Measurements from ENCODE around the gene CCDC32.
"Not testable (repeated sequence)": the region's sequence is repeated elsewhere in the genome, so short reads cannot be mapped to it uniquely, and the experiment has no call there.

The CCDC32 gene, protein sequence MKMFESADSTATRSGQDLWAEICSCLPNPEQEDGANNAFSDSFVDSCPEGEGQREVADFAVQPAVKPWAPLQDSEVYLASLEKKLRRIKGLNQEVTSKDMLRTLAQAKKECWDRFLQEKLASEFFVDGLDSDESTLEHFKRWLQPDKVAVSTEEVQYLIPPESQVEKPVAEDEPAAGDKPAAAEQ

DNA sequence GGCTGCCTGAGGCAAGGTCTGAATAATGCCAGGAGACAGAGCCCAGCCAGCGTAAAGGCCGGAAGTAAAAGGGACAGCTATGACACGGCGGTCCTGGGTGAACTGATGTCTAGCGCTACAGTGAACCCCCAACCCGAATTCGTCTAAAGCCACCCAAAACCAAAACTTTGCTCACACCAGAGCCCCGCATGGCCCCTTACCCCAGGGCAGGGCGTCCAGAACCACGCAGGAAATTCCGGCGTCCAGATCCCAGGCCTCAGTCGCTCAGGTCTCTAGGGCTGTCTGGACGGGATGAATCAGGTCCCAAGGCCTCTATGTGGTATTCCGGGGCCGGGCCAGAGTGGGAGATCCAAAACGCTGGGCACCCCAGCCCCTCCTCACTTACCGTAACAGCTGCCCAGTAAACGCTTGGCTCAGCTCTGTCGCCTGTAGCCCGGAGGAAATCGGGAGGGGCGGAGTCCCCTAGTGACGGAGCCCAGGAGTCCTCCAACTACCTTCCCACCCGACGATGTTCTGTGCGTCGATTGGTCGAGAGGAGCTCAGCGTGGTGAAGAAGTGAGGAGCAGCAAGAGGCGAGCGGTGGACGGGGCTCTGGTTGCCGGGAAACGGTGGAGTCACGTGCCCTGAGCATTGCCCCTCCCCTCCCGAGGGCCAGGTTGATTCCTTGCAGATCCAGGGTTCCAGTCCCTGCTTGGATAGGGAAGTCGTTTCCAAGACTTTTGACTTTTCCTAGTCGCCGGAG lies at the start of gene CCDC32:
Gene CCDC32, minus strand, starts transcription at position 452 of the 742 bp plus-strand sequence. CDS start 2,027 bp downstream, outside the sequence.
- H3K4me3 ChIP-seq (ENCODE audit: low read depth, low read length) = peak within 1 kb of the TSS; percentile 79

DNA sequence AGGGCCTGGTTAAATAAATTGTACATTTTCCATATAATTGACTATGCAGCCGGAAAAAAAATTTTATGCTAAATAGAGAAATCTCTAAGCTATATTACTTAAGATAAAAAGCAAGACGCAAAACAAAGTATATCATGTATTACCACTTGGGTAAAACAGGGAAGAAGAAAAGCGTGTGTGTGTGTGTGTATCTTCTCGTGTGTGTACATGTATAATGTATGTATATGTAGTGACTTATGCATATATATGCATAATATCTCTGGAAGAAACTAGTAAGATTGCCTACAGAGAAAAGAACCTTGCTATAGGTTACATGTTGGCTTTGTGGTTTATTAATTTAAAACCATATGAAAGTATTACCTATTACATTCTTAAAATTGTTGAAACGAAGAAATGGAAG lies 48.2 kb upstream of the CCDC32 start:
- no peak overlapping the region for H3K4me3 ChIP-seq (ENCODE audit: low read depth, low read length)

DNA sequence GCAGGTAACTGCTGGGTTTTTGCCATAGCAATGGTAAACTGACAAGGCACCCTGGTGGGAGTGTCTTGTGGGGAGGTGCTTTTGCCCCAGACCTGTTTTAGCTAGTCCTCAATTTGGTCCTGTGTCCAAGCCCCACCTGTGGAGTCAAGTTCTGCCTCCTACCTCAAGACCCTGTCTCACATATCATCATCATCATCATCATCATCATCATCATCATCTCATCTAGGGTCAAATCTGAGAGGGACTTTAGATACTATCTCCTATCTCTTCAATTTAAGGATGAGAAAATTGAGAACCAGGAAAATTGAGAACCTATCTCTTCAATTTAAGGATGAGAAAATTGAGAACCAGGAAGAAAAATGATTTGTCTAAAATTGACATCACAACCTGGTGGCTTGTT lies 39.1 kb upstream of the CCDC32 start:
- no peak overlapping the region for H3K4me3 ChIP-seq (ENCODE audit: low read depth, low read length)

DNA sequence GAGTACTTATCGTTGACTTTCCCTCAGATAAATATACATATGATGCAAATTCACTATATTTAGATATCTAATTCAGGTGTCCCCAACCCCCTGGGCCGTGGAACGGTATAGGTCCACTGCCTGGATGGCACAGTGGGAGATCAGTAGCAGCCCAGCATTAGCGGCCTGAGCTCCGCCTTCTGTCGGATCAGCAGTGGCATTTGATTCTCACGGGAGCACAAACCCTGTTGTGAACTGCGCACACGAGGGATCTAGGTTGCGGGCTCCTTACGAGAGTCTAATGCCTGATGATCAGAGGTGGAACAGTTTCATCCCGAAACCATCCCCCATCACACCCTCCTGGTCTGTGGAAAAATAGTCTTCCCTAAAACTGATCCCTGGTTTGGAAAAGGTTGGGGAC lies 36.1 kb upstream of the CCDC32 start:
- no peak overlapping the region for H3K4me3 ChIP-seq (ENCODE audit: low read depth, low read length)

DNA sequence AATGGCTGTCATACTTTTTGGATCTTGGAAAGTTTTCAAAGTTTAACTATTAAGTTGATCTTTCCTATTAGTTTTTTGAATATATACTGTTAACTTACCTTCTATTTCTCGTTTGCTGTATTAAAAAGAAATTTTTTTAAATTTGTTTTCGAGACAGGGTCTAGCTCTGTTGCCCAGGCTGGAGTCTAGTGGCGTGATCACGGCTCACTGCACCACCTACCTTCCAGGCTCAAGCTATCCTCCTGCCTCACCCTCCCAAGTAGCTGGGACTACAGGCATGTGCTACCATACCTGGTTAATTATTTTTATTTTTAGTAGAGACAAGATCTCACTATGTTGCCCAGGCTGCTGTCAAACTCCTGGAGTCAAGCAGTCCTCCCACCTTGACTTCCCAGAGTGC lies 33.8 kb upstream of the CCDC32 start:
- H3K4me3 ChIP-seq (ENCODE audit: low read depth, low read length) = no peak overlapping the region

DNA sequence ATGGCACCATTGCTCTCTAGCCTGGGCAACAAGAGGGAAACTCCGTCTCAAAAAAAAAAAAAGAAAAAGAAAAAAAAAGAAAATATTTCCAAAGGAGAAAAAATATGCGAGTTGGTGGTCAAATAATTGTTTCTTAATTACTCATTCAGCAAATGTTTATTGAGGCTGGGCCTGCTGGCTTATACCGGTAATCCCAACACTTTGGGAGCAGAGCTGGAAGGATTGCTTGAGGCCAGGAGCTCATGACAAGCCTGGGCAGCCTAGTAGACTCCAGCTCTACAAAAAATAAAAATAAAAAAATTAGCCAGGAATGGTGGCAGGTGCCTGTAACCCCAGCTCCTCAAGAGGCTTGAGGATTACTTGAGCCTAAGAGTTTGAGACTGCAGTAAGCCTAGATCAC lies 33.3 kb upstream of the CCDC32 start:
- no peak overlapping the region for H3K4me3 ChIP-seq (ENCODE audit: low read depth, low read length)

DNA sequence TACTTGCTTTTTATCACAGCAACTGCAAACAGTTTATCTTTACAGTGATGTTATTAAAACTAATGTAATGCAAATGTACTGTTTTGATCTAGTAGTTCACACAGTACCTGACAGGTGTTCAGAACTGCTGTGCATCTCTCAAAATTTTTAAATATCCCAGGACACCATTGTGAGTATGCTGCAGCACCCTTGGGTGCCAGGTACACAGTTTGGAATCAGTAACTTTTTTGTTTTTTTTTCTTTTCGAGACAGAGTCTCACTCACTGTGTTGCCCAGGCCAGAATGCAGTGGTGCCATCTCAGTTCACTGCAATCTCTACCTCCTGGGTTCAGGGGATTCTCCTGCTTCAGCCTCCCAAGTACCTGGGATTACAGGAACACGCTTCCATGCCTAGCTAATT lies 32.2 kb upstream of the CCDC32 start:
- H3K4me3 ChIP-seq (ENCODE audit: low read depth, low read length) = no peak overlapping the region

DNA sequence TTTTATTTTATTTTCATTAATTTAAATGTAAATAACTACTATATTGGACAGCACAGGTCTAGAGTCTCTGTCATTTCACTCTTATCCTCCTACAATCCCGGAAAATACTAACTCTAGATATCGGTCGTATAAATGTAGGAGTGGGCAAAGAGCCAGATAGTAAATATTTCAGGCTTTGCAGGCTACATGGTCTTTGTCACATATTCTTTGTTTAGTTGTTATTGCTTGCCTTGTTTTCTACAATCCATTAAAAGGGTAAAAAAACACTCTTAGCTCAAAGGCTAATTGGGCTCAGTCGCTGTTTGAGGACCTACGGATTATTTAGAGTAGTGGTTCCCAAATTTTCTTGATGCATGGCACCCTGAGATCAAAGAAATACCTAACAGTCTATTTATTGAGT lies 30.9 kb upstream of the CCDC32 start:
- H3K4me3 ChIP-seq (ENCODE audit: low read depth, low read length) = no peak overlapping the region

DNA sequence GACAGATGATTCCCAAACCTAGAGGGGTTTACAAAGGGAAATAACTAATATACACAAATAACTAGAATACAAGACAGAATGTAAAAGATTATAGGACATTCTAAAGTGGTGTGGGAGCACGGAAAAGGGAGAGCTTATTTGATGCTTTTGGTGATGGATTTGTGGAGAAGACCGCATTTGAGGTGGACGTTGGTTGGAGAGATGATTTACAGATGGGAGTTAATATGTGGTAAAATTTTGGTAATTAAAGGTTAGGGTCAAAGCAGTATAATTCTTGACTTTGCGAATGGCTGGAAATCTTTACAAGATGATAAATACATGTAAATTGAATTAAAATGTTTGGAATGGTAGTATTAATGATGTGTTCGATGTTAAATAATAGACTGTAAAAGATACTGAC lies 30.4 kb upstream of the CCDC32 start:
- H3K4me3 ChIP-seq (ENCODE audit: low read depth, low read length) = peak overlapping the region; percentile 92

DNA sequence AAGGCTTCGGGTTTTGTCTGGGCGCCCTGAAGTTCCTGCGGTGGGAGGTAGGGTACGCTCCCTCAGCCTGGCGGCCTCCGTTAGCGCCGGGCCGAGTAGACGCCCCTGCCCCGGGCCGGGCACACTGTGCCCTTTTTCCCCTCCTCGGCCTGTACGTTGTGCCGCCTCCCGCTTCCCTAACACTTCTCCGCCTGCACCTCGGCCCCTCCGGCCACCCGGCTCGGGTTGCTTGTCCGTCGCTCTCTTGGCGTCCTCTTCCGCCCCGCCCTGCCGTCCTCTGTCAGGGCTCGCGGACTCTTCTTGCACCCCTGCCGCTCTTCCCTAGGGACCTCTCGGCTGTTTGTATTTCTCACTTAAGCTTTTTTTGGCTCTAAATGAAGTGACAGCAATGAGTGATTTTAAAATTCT lies 29.6 kb upstream of the CCDC32 start:
- H3K4me3 ChIP-seq (ENCODE audit: low read depth, low read length) = peak overlapping the region; percentile 92

DNA sequence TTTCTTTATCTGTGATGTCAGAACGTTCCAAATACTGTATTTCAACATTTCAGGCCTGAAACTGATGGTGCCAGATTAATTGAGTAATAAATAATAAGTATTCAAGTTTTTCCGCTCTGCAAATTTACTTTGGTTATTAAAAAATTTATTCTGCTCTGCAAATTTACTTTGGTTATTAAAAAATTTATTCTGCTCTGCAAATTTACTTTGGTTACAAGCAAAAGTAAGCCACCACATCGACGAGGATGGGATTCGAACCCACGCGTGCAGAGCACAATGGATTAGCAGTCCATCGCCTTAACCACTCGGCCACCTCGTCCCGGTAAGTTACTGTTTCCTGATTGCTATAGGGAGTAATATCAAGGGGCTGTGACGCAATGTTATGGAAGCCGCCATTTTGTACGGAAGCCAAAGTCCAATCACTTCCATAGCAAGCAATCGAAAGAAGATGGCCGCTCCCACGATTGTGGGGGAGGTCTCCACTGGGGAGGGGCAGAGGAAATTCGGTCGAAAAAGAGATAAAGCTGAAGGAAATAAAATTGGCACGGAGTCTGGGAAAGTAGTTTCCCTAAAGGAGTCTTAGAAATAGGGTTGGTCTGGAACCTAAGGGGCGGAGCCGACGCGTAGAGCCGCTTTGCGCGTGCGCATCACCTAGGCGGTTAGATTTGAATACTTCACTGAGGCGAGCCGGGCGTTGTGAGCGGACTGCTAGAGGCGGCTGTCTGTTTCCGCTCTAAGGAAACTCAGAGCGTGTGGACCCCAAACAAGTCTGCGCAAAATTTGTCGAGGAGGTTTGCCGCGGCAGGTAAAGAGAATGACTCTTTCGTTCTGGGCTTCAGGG lies 29.0 kb upstream of the CCDC32 start, which contains the start of gene KNL1:
Gene KNL1, plus strand, starts transcription at position 662 of the 841 bp plus-strand sequence. CDS start 8,683 bp downstream, outside the sequence.
- H3K4me3 ChIP-seq (ENCODE audit: low read depth, low read length) = peak within 1 kb of the TSS; percentile 92

DNA sequence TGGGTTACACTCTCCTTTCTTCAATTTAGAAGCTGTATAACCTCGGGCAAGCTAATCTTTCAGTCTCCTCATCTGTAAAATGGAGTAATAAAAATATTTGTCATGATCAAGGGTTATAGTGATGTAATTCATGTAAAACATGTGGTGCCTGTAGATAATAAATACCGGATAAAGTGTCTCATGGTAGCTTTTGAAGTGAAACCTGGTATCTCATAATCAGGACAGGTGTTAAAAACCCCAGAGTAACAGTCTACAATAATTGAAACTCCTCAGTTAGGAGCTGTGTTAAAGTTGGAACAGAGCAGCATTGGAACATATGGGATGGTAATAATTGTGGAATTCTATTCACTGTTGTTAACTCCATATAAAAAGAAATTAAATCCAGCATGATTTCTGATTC lies 28.3 kb upstream of the CCDC32 start:
- H3K4me3 ChIP-seq (ENCODE audit: low read depth, low read length) = no peak overlapping the region

DNA sequence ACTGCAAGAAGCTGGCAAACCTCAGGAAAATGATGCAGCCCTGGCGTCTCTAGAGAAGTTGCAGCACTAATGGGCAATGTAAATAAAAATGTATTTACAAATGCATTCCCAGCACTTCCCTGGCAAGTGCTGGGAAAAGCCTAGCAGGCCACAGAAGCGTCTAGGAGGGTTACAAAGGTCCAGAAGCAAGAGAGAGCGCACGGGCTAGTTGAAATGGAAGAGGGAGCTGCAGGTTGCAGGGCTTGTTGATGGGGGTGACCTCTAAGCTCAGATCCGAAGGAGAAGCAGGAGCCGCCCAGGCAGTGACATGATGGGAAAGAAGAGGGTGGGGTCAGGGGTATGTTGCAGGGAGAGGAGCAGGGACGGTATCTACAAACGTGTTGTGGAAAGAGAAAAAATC lies 26.5 kb upstream of the CCDC32 start:
- H3K4me3 ChIP-seq (ENCODE audit: low read depth, low read length) = no peak overlapping the region

DNA sequence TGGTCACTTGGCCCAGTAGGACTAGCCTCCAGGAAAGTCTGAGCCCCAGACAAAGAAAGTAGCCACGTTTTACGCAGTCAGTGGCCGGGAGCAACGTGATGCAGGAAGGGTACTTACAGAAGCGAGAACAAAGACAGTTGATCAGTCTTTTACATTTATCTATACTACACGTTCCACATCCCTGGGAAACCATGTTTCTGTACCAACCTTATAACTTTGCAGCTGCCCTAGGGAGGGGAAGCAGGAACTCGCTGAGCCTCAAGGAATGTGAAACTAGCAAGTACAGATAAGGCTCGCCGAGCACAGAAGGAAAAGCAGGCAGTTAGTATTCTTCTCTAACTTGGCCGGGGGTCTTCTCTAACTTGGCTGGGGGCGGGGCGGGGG lies 25.8 kb upstream of the CCDC32 start:
- no peak overlapping the region for H3K4me3 ChIP-seq (ENCODE audit: low read depth, low read length)

DNA sequence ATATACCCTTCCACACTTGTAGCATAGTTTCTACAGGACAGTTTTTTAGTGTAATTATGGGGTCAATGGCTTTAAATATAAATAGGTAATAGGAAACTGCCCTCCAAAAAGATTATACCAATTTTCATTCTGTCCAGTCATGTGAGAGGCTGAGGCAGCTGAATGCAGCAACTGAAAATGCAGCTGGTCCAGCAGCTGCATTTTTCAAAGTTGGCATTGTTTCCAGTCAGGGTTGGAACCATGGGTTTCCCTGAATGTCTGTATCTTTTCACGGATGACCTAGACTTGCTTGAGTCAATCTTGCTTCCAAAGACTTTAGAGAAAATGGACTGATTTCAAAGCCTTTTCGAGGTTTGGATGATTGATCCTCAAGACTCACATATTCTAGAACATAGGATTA lies 19.3 kb upstream of the CCDC32 start:
- no peak overlapping the region for H3K4me3 ChIP-seq (ENCODE audit: low read depth, low read length)

DNA sequence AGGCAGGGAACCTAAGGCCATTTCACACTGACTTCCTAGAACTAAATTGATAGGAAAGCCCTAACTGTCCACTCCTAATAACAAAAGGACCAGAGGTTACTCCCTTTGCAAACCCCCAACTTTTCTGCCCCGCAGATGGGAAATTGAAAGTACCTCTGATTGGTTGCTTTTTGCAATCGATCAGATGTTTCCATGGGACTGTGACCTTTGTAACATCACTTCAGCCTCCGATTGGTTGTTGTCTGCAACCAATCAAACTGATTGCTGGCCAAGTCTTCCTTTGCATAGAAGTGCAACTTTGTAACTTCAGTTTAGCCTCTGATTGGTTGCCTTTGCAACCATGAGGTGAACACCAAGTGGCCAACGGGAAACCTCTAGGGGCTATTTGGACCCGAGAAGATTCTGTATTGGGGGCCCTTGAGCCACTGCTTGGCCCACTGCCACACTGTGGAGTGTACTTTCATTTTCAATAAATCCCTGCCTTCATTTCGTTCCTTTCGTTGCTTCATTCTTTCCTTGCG lies 17.9 kb upstream of the CCDC32 start:
- no peak overlapping the region for H3K4me3 ChIP-seq (ENCODE audit: low read depth, low read length)

DNA sequence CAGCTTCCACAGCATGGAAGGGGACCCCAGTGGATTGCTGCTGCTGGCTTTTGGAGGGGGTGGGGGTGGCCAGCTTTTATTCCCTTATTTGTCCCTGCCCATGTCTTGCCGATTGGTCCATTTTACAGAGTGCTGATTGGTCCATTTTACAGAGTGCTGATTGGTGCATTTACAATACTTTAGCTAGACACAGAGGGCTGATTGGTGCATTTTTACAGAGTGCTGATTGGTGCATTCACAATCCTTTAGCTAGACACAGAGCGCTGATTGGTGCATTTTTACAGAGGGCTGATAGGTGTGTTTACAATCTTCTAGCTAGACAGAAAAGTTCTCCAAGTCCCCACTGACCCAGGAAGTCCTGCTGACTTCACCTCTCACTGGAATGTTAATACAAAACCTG lies 17.0 kb upstream of the CCDC32 start:
- not testable (repeated sequence) for H3K4me3 ChIP-seq (ENCODE audit: low read depth, low read length)

DNA sequence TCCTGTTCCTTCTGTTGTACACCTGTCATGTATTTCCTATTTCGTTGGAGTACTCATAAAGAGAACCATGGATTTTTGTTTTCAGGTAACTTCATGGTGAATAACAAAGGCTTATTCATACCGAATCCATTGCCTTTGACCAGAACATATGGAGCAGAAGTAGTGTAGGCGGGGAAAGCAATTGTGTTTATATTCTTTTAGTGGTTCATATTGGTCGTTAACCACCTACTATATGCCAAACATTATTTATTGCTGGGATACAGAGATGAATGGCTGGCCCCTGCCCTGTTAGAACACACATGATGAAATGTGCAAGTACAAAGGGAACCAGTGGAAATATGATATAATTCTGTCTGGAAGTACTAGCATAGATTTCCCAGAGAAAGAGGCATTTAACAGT lies 14.1 kb upstream of the CCDC32 start:
- H3K4me3 ChIP-seq (ENCODE audit: low read depth, low read length) = no peak overlapping the region

DNA sequence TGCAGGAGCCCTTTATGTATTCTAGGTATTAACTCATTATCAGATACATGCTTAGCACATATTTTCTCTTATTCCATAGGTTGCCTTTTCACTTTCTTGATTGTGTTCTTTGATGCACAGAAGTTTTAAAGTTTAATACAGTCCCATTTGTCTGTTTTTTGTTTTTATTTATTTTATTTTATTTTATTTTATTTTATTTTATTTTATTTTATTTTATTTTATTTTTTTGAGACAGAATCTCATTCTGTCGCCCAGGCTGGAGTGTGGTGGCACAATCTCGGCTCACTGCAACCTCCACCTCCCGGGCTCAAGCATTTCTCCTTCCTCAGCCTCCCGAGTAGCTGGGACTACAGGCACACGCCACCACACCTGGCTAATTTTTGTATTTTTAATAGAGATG lies 12.1 kb upstream of the CCDC32 start:
- not testable (repeated sequence) for H3K4me3 ChIP-seq (ENCODE audit: low read depth, low read length)

DNA sequence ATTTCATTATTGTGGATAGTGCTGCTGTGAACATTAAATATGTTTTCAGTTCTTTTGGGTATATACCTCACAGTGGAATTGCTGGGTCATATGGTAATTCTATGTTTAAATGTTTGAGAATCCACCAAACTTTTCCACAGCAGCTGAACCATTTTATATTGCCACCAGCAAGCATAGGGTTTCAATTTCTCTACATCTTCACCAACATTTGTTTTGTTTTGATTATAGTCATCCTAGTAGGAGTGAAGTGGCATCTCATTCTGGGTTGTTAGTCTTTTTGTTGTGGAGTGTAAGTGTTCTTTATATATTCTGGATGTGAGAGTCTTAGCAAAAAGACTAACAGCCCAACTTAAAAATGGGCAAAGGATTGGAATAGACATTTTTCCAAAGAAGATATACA lies 10.3 kb upstream of the CCDC32 start:
- H3K4me3 ChIP-seq (ENCODE audit: low read depth, low read length) = no peak overlapping the region

DNA sequence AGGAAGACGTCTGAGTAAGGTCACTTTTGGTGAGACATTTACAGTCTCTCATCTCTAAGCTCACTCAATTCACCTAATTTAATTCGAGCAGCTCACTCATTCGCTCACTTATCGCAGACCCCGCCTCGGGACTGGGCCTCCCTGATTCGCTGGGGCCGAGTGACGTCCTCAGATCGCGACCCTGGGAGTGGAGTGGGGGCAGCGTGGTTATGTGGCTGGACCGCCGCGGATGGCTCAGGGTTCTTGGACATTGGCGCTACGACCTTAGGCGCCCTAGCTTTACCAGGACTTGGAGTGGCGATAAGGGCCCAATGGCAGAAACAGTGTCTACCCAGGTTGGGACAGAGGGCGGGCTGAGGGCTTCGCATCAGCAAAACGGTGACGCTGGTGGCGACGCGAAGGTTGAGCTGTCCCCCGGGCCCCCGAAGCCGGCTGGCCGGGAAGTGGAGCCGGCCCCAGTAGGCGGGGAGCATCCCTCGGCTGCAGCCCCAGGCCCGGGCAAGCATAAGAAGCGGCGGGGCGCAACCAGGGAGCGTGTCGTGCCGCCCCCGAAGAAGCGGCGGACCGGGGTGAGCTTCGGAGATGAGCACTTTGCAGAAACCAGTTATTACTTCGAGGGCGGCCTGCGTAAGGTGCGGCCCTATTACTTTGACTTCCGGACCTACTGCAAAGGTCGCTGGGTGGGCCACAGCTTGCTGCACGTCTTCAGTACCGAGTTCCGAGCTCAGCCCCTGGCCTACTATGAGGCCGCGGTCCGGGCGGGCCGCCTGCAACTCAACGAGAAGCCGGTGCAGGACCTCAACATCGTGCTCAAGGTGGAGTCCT lies 4.5 kb upstream of the CCDC32 start, which contains the start of gene RPUSD2:
Gene RPUSD2, plus strand, starts transcription at position 171 of the 825 bp plus-strand sequence. Its CDS starts 39 bp downstream, at position 210.
- H3K4me3 ChIP-seq (ENCODE audit: low read depth, low read length) = peak within 1 kb of the TSS; percentile 93
